A549 (cell line): ENCODE measurements around the gene AAK1.

ENCODE experiments used
- FOSB ChIP-seq: fragments of 250-450 bp; sonication (Bioruptor Pico); IDR thresholded peaks from 2 replicates; pipeline ENCODE4 v1.5.0; 2020; ENCODE audit warnings: mild to moderate bottlenecking, moderate library complexity
- PHF8 ChIP-seq: fragments of 200-600 bp; sonication (generic); IDR thresholded peaks from 2 replicates; pipeline ENCODE4 v1.6.1; 2016; ENCODE audit warnings: low read depth, mild to moderate bottlenecking, antibody characterized with exemption, moderate library complexity, borderline replicate concordance
- TP53 ChIP-seq: fragments of 250-450 bp; sonication (Bioruptor Pico); IDR thresholded peaks from 2 replicates; pipeline ENCODE4 v1.5.0; 2021; ENCODE audit warnings: mild to moderate bottlenecking, moderate library complexity
- TF ChIP-seq, protein P1 (sequence below): fragments of >200 bp; sonication (Bioruptor Twin); formaldehyde crosslinking; IDR thresholded peaks from 3 replicates; pipeline ENCODE4 v1.5.1; 2016
- TF ChIP-seq, protein P2 (sequence below): fragments of 450-650 bp; IDR thresholded peaks from 2 replicates; pipeline ENCODE4 v1.6.1; 2014; ENCODE audit warnings: antibody characterized with exemption

DNA sequence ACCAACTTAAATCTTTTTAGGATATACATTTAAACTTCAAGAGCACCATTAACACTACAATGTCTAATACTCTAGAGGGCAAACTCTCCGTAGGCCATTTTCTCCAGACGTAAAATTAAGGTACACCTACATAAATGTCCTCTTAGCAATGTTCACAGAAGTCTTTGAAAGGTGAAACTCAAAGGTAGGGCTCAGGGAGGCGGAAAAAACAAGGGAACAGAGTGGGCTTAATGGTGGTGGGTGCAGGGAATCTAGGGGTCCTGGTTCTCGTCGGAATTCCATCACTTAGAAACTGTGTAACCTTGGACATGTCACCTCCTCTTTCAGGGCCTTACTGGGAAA, 207.0 kb downstream of the AAK1 start:
- TF ChIP-seq, protein P1, sequence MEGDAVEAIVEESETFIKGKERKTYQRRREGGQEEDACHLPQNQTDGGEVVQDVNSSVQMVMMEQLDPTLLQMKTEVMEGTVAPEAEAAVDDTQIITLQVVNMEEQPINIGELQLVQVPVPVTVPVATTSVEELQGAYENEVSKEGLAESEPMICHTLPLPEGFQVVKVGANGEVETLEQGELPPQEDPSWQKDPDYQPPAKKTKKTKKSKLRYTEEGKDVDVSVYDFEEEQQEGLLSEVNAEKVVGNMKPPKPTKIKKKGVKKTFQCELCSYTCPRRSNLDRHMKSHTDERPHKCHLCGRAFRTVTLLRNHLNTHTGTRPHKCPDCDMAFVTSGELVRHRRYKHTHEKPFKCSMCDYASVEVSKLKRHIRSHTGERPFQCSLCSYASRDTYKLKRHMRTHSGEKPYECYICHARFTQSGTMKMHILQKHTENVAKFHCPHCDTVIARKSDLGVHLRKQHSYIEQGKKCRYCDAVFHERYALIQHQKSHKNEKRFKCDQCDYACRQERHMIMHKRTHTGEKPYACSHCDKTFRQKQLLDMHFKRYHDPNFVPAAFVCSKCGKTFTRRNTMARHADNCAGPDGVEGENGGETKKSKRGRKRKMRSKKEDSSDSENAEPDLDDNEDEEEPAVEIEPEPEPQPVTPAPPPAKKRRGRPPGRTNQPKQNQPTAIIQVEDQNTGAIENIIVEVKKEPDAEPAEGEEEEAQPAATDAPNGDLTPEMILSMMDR: no peak; the same call in 2 of the 3 replicates
- no peak for TF ChIP-seq TP53 (CRISPR knock-in tag)
- TF ChIP-seq PHF8: no peak
- no peak for TF ChIP-seq FOSB (CRISPR knock-in tag)
- TF ChIP-seq, protein P2, sequence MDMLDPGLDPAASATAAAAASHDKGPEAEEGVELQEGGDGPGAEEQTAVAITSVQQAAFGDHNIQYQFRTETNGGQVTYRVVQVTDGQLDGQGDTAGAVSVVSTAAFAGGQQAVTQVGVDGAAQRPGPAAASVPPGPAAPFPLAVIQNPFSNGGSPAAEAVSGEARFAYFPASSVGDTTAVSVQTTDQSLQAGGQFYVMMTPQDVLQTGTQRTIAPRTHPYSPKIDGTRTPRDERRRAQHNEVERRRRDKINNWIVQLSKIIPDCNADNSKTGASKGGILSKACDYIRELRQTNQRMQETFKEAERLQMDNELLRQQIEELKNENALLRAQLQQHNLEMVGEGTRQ: no peak
